Measurements from ENCODE around the gene CRIM1.

Gene CRIM1

DNA sequence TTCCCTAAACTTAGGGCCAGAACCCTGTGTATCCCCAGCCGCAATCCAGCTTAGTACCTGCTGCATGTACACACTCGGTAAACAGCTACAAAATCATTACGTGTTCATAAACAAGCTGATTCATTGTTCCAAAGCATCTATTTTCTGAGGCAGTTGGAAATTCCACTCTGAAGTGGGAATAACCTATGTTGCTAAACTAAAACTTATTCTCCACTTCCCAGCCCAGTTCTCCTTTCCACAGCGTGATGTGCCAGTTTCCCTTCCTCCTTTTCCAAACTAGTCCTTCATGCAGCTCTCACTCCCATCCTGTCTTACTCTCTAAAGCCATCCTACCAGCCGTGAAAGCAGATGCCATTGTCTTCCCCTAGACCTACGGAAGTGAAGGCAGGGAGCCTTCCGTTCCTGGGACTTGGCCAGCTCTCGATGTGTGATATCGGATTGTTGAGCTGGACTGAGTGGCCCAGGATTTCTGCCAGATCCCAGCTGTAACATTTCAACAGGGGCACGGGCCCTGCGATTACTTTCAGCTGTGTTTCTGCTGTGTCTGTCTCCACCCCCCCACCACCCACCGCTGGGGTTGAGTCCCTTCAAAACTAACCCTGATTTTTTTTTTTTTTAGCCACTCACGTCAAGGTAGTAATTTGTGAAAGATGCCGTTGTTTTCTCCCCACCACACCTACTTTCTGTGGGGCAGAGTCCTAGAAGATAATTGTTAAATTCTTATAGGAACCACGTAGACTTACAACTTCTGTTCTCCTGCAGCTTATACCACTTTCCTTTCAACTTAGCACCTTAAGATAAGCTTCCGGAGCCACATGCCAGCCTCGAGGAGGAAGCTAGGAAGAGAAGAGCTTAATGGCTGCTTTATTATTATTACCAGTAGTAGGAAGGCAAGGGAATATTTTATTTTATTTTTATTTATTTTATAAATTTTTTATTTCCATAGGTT lies 100.9 kb downstream of the CRIM1 start:
- DNase-seq (ENCODE audit: low spot score) = no peak

DNA sequence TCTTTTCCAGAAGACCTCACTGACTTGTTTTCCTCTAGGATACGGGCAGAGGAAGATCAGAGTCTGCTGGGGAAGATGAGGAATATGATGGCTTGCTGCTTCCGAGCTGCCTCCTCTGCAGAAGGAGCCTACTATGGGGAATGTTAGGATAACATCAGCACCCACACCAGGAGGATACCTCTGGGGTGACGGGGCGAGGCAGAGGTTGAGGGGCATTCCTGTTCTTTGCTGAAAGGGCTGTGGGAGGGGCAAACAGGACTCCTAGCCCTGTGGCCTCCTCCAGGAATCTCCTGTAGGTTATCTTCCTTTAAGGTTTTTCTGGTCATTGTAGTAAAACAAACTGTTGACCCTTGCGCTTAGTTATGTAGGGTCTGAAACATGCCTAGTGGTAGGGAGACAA lies 102.5 kb downstream of the CRIM1 start:
- DNase-seq (ENCODE audit: low spot score) = no peak

DNA sequence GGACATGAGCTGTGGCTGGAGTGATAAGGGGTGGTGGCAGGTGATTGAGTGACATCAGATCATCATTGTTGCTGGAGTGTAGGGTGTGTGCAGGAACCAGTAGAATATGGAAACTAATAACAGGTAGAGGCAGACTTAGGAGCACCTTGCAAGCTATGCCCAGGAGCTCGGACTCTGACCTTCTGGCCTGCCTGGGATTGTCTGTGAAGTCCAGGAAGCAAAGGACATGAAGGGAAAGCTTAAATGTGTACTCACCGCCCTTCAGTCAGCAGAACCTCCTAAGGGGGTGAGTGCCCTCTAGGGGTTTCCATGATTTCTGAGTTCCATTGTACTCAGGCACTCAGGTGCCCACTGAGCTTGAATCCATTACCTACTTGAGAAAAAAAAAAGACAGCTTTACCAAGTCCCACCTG lies 104.2 kb downstream of the CRIM1 start:
- DNase-seq (ENCODE audit: low spot score) = peak; percentile 56

DNA sequence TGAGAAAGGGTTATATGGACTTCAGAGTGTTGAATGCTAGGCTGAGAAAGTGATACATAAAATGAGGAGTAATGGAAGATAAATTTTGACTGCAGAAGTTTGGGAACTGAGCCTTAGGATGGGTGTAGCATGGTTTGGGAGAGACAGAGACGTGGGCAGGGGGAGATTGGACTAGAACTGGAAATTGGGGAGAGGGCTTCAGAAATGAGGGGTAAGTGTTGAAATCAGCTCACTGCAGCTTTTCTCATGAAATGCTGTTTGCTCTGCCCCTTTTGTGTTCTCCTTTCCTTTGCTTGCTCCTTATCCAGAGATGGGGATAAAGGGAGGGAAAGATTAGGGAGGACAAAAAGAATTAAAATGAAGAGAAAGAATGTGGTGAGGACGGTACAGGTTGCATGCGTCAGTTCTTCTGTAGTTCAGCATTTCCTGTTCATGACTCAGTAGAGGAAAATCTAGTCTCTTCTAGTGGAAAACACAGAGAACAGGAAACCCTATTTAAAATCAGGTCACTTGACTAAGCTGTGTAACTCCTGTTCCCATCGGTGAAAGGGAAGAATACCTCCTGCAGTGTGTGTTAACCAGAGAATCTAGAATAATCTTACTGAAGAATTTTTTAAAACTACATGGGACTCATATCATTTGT lies 105.6 kb downstream of the CRIM1 start:
- no peak for DNase-seq (ENCODE audit: low spot score)

DNA sequence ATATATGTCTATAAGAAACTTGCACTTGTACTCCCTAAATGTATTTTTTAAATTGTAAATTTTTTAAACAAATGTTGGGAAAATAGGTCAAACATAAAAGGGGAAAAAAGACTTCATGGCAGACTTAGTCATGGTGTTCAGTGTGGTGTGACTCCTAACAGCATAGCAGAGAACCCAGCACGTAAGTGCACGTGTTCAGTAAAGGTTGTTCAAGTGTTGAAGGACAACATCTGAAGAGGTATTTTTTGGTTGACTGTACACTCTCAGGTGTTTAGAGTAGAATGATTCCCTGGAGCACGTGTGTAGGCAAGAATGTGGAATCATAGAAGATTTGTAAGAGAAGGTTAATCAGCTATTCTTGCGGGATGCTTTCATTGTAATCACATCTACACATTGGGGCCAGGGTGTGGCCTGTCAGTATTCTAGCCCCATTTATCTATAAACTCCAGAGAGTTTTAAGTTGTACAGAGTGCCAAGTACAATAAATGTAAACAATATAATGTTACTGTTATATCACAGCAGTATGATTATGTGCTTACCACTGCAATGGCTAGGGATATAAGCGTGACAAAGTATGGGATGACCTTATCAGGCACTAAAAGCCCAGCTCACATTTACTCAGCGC lies 106.8 kb downstream of the CRIM1 start:
- DNase-seq (ENCODE audit: low spot score) = no peak

DNA sequence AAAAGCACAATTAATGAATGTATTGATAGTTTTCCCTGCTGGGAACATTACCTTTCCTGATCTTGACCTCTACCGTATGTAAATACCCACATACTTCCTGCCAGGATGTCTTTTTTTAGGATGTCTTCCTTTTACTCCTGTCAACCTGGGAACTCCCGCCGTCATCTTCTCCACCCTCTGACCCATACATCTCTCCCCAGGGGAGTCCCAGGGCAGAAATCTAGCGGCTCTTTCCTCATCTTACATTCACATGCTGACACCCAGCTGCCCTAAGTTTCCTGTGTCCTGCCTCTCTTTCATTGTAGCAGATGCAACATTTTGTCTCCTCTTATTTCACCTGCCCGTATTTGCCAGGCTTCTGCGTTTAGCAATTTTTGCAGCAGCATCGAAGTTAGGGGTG lies 107.8 kb downstream of the CRIM1 start:
- no peak for DNase-seq (ENCODE audit: low spot score)

DNA sequence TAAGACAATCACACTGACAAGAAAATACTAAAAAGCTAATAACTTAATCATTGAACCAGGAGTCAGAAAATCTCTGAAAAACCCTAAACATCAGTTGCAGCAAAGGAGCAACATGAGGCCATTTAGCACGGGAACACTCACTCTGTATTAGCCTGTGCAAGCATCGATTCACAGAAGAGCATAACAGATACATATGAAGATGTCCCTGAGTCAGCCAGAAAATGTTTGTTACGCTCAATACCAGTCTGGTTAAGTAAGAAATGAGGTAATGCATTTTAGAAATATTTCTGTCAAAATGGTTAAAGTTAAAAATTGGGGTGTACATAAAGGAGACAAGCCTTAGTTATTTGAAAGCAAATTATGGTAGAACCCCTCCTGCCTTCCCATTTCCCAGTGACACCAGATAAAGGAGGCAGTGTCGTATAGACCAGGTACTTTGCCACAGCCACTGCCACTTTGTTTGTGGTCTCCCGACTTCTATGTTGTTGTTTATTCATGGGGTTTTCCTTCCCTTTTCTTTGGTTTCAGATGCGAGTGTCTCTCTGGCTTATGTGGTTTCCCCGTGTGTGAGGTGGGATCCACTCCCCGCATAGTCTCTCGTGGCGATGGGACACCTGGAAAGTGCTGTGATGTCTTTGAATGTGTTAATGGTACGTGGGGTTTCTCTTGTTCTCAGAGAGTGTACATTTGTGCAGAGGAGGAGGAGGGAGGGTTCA lies 108.6 kb downstream of the CRIM1 start:
- no peak for DNase-seq (ENCODE audit: low spot score)

DNA sequence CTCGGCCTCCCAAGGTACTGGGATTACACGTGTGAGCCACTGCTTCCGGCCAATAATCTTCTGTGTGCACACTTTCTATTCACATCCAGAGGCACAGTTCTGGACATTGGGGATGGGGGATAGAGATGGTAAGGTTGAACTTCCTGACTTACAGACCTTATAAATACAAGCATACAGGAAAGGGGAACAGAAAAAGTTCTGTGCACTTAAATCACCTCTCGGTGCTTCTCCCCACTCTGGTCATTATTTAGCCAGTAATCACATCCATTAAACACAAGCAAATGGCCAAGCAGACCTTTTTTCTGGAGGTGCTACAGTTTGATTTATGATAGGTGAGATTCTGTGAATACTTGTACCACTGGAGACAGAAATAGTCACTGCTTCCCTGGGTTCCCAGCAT lies 110.6 kb downstream of the CRIM1 start:
- no peak for DNase-seq (ENCODE audit: low spot score)

DNA sequence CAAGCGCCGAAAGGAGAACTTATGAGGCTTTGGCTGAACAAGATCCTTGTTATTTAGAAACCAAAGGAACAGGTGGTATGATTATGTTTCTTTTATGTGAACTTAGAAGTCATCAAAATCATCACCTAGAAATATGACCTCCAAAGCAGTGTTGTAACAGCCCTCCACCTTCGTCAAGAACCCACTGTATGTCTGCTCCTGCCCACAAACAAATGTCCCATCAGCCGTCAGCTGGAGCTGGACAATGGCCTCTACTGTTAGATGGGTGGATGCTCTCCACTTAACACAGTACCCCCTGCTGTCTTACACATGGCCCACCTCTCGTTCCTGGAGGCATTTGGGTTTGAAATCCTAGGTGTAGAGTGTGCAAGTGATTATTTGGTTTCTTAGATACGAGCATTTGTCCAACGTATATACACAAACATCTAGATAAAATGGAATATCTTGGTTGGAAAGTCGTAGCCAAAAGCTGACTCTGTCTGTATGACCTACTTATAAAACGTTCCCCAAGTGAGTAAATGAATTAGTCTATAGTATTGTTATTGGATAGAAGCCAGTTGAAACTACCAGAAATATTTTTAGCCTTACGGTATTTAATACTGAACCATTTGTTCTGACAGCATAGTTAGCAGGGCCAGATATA lies 113.0 kb downstream of the CRIM1 start:
- DNase-seq (ENCODE audit: low spot score) = no peak

DNA sequence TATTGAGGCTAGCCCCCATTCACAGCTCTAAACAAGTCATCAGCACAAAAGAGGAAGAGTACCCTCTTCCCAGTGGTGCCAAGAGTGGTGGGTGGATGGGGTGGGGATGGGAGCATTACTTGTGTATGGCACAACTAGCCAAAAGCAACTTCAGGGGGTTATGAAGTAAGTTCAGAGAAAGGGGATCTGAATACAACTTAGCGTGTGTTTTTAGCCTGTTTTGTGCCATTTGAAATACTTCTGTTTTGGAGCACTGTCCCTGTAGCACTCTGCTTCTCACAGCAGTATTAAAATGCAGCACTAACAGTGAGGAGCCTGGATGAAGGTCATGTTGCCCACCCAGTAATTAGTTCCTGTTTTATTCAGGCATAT lies 113.5 kb downstream of the CRIM1 start:
- no peak for DNase-seq (ENCODE audit: low spot score)

DNA sequence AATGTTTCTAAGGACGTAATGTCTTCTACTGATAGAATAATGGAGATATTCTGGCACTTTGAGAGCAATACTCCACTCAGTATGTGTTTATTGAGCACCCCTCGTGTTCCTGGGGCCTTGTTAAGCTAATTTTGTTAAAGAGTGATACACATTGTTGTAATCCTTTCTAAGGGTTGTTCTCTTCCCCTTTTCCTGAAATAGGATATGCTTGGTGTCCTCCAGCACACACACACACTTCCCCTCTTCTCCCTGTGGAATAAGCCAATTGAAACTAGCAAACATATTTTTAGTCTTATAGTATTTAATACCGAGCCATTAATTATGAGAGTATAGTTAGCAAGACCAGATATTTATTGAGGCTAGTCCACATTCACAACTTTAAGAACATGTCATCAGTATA lies 114.1 kb downstream of the CRIM1 start:
- DNase-seq (ENCODE audit: low spot score) = no peak

DNA sequence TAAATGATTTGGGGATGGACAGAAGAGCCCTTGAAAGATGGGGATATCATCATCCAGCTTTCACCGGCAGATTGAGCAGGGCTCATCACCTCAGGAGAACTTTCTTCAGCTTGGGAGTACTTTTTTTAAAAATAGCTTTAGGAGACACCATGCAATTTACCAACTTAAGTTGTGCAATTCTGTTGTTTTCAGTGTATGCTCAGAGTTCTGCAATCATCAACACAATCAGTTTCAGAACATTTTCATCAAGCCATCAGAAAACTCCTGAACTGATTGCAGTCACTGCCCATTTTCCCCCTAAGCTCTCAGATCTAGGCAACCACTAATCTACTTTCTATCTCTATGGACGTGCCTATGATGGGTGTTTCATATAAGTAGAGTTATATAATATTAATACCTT lies 117.7 kb downstream of the CRIM1 start:
- no peak for DNase-seq (ENCODE audit: low spot score)

DNA sequence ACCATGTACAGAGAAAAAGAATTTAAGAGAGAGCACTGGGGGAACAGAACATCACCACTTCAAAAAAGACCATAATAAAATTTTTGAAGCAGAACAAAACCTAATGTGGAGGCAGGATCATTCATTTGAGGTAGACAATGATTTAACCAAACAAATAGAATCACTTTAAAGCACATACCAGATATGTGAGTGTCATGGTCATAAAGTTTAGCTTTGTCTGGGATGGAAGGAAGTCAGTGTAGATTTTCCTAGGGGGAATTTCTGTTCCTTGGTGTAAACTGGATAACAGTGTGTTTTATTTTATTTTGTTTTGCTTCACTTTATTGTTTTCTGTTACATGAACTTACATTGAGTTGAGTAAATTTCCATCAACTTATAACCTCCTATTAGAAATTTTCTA lies 120.8 kb downstream of the CRIM1 start:
- DNase-seq (ENCODE audit: low spot score) = no peak

DNA sequence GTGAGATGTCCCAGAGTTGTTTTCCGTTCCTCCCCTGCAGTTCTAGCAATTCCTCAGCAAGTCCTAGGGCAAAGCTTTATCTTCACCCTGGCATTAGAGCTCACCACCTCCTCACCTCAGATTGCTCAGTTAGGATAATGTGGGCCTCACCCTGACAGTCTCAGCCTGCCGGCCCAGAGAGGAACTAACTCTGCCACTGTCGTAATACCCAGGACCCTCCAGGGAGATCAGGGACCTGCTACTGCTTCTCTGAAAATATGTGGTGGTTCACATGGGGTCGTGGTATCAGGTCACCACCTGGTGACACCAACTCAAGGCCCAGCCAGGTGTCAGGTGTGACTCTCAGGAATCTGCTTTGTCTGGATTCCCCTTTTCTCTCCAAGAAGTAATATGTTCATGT lies 121.7 kb downstream of the CRIM1 start:
- no peak for DNase-seq (ENCODE audit: low spot score)

DNA sequence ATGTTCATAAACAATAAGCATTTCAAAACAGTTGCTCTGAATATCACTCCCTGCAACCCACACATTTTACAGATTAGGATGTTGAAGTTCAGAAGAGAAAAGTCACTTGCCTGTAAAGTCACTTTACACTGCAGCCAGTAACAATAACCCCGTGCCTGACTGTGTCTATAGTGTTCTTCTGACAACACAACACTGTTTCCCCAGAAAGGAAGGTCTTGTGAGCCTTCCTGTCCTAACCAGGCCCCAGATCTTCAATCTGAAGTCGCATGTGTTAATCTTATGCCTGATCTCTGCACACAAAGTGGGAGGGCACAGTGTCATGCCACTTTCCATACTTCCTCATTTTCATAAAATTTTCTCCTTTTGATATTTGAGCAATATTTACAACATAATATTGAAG lies 122.2 kb downstream of the CRIM1 start:
- no peak for DNase-seq (ENCODE audit: low spot score)

DNA sequence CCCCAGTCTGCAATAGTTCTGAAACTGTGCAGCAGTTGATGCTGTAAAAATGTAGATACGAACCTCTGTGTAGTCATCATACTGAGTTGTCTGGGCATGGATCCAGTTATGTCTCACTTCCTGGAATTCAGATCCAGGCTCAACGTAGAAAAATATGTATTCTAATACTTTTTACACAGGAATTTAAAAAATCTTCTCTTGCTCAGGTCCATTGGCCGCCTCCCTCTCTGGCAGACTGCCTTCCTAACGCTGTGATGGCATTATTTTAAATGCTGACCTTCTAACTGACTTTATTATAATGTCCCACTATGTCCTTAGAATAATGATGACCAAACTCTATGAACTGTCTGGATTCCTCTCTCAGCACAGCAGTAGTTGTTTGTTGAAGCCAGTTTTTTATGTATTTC lies 122.8 kb downstream of the CRIM1 start:
- no peak for DNase-seq (ENCODE audit: low spot score)

DNA sequence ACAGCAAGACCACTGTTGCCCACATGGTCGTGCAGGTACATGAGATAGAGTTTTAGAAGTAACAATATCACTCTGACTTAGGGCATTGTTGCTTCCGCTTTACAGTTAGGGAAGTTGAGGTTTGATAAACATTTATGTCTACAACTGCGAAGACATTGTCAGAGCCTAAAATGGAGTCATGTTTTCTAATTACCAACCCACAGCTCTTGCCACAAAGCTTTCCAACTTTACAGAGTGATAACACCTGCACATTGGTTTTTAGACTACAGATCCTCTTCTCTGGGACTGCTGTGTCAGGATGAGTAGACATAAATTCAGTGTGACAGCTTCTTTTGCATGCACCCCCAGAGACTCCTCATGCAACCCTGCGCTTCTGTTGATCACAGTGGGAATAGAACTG lies 123.4 kb downstream of the CRIM1 start:
- no peak for DNase-seq (ENCODE audit: low spot score)

DNA sequence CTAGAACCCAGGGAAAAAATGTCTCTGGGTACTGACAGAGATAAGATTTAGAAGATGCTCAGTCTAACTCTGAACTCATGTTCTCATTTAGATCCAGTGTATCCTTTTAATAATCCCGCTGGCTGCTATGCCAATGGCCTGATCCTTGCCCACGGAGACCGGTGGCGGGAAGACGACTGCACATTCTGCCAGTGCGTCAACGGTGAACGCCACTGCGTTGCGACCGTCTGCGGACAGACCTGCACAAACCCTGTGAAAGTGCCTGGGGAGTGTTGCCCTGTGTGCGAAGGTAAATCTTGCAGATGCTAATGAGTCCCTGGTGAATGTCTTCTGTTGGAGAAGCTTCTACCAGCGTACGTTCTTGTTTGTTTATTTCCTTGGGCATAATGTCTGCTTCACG lies 123.8 kb downstream of the CRIM1 start:
- no peak for DNase-seq (ENCODE audit: low spot score)

DNA sequence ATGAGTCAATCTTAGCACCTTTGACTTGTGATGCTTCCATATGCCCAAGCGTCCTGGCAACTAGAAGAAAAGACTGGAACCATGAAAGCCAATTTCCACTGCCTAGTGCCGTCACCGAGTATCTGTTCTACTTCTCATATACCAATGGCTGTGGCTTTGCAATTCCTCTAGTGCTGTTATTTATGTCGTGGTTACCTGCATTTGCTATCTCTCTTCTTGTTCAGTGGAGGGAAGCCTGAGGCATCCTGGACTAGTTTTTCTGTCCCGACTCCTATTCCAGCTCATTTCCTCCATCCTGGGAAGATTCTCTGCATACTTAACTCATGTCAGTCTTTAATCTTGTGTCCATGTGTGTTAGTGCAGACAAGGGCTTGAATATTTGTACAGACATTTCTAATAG lies 124.5 kb downstream of the CRIM1 start:
- DNase-seq (ENCODE audit: low spot score) = no peak

DNA sequence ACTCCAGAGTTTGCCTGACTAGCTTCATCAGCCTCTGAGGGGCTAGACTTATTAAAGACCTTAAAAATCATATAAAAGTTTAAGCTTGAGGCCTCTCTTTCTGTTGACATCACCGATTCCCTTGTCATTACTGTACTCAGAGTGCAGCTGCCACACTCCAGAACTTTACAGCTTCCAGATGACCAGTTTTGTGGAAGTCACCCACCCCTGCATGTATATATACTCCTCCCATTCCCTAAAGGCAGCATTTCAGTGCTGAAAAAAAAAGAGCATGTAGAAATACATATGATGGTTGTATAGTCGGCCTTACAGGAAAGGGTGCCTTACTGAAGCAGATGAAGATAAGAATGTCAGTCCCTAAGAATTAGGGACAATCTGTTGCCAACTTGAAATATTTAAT lies 125.1 kb downstream of the CRIM1 start:
- no peak for DNase-seq (ENCODE audit: low spot score)

DNA sequence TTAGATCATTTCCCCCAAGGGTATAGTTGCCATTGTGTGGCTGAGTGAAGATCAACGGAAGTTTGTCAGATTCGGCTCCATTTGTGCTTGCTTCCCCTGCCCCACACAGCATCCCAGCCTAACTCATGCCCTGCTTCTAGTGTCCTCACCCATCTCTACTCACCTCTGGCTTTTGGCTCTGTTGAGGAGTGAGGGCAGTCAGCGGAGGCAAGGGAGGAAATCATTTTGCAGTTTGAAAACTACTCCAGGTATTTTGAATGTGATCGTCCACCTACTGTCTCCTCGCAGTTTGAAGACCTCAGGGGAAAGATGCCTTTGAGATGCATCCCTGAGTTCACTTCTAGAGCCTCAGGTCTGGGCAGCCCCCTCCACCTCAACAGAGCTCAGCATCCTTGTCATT lies 126.1 kb downstream of the CRIM1 start:
- DNase-seq (ENCODE audit: low spot score) = no peak

DNA sequence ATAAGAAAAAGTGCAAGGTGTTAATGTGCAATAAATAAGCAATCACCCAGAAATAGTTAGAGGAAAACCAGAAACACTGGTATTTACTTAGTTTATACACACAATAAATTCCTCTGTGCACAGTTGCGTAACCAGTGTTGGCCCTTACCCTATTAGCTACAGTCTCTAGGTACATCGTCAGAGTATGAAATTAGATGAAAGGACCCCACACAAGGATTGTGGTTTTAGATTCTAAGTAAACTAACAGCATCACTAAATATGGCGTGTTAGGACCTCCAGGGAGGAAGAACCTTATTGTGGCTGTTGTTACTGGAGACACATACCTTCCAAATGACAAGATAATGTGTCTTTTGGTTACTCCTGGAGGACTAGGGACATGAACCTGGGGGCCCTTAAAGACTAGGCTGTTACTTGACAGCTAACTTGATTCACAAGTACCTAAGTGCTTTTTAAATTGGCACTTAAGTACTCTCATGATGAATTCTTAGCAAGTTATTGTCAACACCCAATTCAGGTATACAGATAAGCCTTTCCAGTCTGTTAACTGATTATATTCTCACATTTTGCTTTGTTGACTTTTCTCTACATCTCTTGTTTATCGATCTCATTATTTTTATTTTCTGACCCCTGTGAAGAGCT lies 127.1 kb downstream of the CRIM1 start:
- DNase-seq (ENCODE audit: low spot score) = no peak
